ENCODE data around the gene TRAFD1. TPM values are rescaled to one million over a fixed set of nuclear protein-coding genes. Genes with fewer than 3 reads are reported as not detected.

TRAFD1 gene
- total RNA-seq, 1 experiment from 2014 or later = 38.8 TPM

GRCh38 chr12:112192475-112192874 lies 67.1 kb downstream of the TRAFD1 start:
- Mint-ChIP-seq H3K9me3 (ENCODE audit: low read depth, unreplicated experiment) (no peaks in the 10 kb centered on the region), H3K4me3 (ENCODE audit: low read depth, unreplicated experiment) (no peak overlapping the region), H3K36me3 (ENCODE audit: insufficient read depth, unreplicated experiment) (peaks cover 10% of the 10 kb centered on the region), H3K27me3 (ENCODE audit: unreplicated experiment) (no peaks in the 10 kb centered on the region), H3K4me1 (ENCODE audit: low read depth, unreplicated experiment) (no peaks in the 10 kb centered on the region), H3K27ac (ENCODE audit: unreplicated experiment) (no peak overlapping the region)
- no peak for DNase-seq
- TF ChIP-seq, protein P1, sequence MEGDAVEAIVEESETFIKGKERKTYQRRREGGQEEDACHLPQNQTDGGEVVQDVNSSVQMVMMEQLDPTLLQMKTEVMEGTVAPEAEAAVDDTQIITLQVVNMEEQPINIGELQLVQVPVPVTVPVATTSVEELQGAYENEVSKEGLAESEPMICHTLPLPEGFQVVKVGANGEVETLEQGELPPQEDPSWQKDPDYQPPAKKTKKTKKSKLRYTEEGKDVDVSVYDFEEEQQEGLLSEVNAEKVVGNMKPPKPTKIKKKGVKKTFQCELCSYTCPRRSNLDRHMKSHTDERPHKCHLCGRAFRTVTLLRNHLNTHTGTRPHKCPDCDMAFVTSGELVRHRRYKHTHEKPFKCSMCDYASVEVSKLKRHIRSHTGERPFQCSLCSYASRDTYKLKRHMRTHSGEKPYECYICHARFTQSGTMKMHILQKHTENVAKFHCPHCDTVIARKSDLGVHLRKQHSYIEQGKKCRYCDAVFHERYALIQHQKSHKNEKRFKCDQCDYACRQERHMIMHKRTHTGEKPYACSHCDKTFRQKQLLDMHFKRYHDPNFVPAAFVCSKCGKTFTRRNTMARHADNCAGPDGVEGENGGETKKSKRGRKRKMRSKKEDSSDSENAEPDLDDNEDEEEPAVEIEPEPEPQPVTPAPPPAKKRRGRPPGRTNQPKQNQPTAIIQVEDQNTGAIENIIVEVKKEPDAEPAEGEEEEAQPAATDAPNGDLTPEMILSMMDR (IDR thresholded peaks at IDR 0.05; ENCODE audit: unreplicated experiment) = no peak
- no TSS peak for BruUV-seq (replicated peaks)
- intact Hi-C loops (cut with micrococcal nuclease; ENCODE audit: unreplicated experiment) = no loop called here
- CTCF ChIA-PET = no interaction called here

GRCh38 chr12:112194601-112195247 lies 69.4 kb downstream of the TRAFD1 start:
- intact Hi-C loops (cut with micrococcal nuclease; ENCODE audit: unreplicated experiment) = no loop called here
- H3K27ac Mint-ChIP-seq (ENCODE audit: unreplicated experiment) = no peak overlapping the region
- no peak overlapping the region for H3K4me3 Mint-ChIP-seq (ENCODE audit: low read depth, unreplicated experiment)
- TF ChIP-seq, protein P1 (IDR thresholded peaks at IDR 0.05; ENCODE audit: unreplicated experiment) = no peak
- BruUV-seq (replicated peaks) = no TSS peak
- H3K27me3 Mint-ChIP-seq (ENCODE audit: unreplicated experiment) = no peaks in the 10 kb centered on the region
- no peaks in the 10 kb centered on the region for H3K4me1 Mint-ChIP-seq (ENCODE audit: low read depth, unreplicated experiment)
- H3K36me3 Mint-ChIP-seq (ENCODE audit: insufficient read depth, unreplicated experiment) = peaks cover 12% of the 10 kb centered on the region
- DNase-seq = no peak
- no peaks in the 10 kb centered on the region for H3K9me3 Mint-ChIP-seq (ENCODE audit: low read depth, unreplicated experiment)
- CTCF ChIA-PET = no interaction called here

GRCh38 chr12:112196196-112196875 lies 71.0 kb downstream of the TRAFD1 start:
- Mint-ChIP-seq H3K36me3 (ENCODE audit: insufficient read depth, unreplicated experiment) (peaks cover 11% of the 10 kb centered on the region), H3K27ac (ENCODE audit: unreplicated experiment) (no peak overlapping the region), H3K4me1 (ENCODE audit: low read depth, unreplicated experiment) (no peaks in the 10 kb centered on the region), H3K9me3 (ENCODE audit: low read depth, unreplicated experiment) (no peaks in the 10 kb centered on the region), H3K27me3 (ENCODE audit: unreplicated experiment) (no peaks in the 10 kb centered on the region), H3K4me3 (ENCODE audit: low read depth, unreplicated experiment) (no peak overlapping the region)
- TF ChIP-seq, protein P1 (IDR thresholded peaks at IDR 0.05; ENCODE audit: unreplicated experiment) = no peak
- no peak for DNase-seq
- intact Hi-C loops (cut with micrococcal nuclease; ENCODE audit: unreplicated experiment) = no loop called here
- no TSS peak for BruUV-seq (replicated peaks)
- CTCF ChIA-PET = no interaction called here

- H3K27me3 Mint-ChIP-seq (ENCODE audit: unreplicated experiment) = no peaks in the 10 kb centered on the region
- DNase-seq = peak; percentile 74
- no peaks in the 10 kb centered on the region for H3K9me3 Mint-ChIP-seq (ENCODE audit: low read depth, unreplicated experiment)
- no peak overlapping the region for H3K4me3 Mint-ChIP-seq (ENCODE audit: low read depth, unreplicated experiment)
- H3K36me3 Mint-ChIP-seq (ENCODE audit: insufficient read depth, unreplicated experiment) = peaks cover 7% of the 10 kb centered on the region
- intact Hi-C loops (cut with micrococcal nuclease; ENCODE audit: unreplicated experiment) = loop anchor here (1.0 kb wide), 2 partner anchors 189 to 211 kb away; partner anchors contain the start of gene RPL6
- no TSS peak for BruUV-seq (replicated peaks)
- H3K27ac Mint-ChIP-seq (ENCODE audit: unreplicated experiment) = no peak overlapping the region
- TF ChIP-seq, protein P1 (IDR thresholded peaks at IDR 0.05; ENCODE audit: unreplicated experiment) = peak; percentile 58
- CTCF ChIA-PET = interaction anchor here (0.5 to 1.1 kb wide), 8 partner anchors 12 to 581 kb away, joined by 3 to 36 read pairs (median 4); no protein-coding TSS in a partner anchor
- no peaks in the 10 kb centered on the region for H3K4me1 Mint-ChIP-seq (ENCODE audit: low read depth, unreplicated experiment)
These were observed 72.9 kb downstream of the TRAFD1 start for GRCh38 chr12:112198120-112198733.

Measured in Calu3 (cell line).